ENCODE results near the gene GOLGA6D. TPM values are rescaled to one million over a fixed set of nuclear protein-coding genes. Genes with fewer than 3 reads are reported as not detected.
A peak's percentile ranks its signal among the peaks of the same experiment; 100 is the strongest.
"Not testable (repeated sequence)": the region's sequence is repeated elsewhere in the genome, so short reads cannot be mapped to it uniquely, and the experiment has no call there.

GOLGA6D gene
- total and polyA plus RNA-seq, 8 donors: 0.03 to 0.18 TPM; not detected in 6

DNA sequence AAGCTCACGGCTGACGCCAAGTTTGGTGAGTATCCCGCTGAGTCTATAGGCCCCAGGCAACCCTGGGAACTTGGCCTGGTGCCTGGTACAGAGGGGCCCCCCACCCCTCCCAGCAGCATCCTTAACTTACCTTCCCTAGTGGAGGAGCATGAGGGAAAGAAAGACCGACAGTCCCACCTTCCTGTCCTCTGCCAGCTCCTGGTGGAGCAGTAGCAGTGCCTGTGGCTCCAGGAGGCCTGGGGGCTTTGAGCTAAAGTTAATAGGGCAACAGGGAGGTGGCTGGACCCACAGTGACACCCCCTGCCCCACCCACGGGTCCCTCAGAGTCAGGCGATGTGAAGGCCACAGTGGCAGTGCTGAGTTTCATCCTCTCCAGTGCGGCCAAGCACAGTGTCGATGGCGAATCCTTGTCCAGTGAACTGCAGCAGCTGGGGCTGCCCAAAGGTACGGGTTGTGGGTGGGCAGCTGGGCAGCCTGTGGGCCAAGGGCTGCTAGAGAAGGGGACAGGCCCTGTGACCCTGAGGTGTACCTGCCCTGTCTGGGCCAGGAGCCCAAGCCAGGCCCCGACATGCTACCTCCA is 56.1 kb downstream of the GOLGA6D start:
- Histone ChIP-seq H3K27ac (no peak overlapping the region), H3K27me3 (no peaks in the 10 kb centered on the region), H3K4me1 (peaks cover 16 to 30% (median 20%) of the 10 kb centered on the region in 4 donors), H3K36me3 (peaks cover 4 to 33% (median 29%) of the 10 kb centered on the region in 4 donors), H3K9me3 (no peaks in the 10 kb centered on the region), H3K4me3 (no peak overlapping the region)
- TF ChIP-seq POLR2AphosphoS5 (IDR thresholded peaks at IDR 0.05) (no peak), POLR2A (IDR thresholded peaks at IDR 0.05) (no peak), EP300 (IDR thresholded peaks at IDR 0.05) (no peak)
- TF ChIP-seq, protein P1, sequence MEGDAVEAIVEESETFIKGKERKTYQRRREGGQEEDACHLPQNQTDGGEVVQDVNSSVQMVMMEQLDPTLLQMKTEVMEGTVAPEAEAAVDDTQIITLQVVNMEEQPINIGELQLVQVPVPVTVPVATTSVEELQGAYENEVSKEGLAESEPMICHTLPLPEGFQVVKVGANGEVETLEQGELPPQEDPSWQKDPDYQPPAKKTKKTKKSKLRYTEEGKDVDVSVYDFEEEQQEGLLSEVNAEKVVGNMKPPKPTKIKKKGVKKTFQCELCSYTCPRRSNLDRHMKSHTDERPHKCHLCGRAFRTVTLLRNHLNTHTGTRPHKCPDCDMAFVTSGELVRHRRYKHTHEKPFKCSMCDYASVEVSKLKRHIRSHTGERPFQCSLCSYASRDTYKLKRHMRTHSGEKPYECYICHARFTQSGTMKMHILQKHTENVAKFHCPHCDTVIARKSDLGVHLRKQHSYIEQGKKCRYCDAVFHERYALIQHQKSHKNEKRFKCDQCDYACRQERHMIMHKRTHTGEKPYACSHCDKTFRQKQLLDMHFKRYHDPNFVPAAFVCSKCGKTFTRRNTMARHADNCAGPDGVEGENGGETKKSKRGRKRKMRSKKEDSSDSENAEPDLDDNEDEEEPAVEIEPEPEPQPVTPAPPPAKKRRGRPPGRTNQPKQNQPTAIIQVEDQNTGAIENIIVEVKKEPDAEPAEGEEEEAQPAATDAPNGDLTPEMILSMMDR (IDR thresholded peaks at IDR 0.05): no peak
- no peak for DNase-seq
- 89 to 98% (median 95%) methylated on average over 9 to 11 of the region's 11 CpGs for WGBS, 5 donors
- intact Hi-C loops (cut with DNase I; ENCODE audit: low total_unique reads): no loop called here

DNA sequence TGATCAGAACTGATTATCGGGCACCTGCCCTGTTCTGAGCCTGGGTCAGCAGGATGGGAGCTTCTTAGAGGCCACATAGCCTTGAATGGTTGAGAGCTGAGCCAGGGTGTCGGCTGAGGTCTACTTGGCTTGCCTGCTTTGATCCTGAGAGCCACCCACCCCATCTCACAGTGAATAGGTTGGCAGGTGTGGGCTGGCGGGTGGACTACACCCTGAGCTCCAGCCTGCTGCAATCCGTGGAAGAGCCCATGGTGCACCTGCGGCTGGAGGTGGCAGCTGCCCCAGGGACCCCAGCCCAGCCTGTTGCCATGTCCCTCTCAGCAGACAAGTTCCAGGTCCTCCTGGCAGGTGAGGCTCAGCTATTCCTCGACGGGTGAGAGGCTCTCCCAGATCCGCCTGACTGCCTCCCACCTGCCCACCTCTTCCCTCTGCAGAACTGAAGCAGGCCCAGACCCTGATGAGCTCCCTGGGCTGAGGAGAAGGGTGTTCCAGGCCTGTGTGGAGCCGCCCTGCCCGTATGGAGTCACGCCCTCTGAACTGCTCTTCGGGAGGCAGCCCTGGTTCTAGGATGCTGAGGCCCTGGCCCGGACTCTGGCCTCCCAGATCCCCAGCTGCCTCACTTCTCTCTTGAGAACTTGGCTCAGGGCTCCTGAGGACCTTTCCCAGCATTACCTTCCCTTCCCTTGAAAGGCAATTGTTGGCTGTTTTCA is 57.1 kb downstream of the GOLGA6D start:
- Histone ChIP-seq H3K27me3 (no peaks in the 10 kb centered on the region), H3K27ac (no peak overlapping the region), H3K4me3 (no peak overlapping the region), H3K9me3 (no peaks in the 10 kb centered on the region), H3K36me3 (peaks cover 4 to 33% (median 29%) of the 10 kb centered on the region in 4 donors), H3K4me1 (peaks cover 17 to 40% (median 25%) of the 10 kb centered on the region in 4 donors)
- TF ChIP-seq, protein P1 (IDR thresholded peaks at IDR 0.05): no peak
- TF ChIP-seq POLR2AphosphoS5 (IDR thresholded peaks at IDR 0.05) (no peak), POLR2A (IDR thresholded peaks at IDR 0.05) (no peak), EP300 (IDR thresholded peaks at IDR 0.05) (no peak)
- DNase-seq: no peak
- 89 to 96% (median 92%) methylated on average over 10 to 13 of the region's 13 CpGs for WGBS, 5 donors
- intact Hi-C loops (cut with DNase I; ENCODE audit: low total_unique reads): no loop called here

DNA sequence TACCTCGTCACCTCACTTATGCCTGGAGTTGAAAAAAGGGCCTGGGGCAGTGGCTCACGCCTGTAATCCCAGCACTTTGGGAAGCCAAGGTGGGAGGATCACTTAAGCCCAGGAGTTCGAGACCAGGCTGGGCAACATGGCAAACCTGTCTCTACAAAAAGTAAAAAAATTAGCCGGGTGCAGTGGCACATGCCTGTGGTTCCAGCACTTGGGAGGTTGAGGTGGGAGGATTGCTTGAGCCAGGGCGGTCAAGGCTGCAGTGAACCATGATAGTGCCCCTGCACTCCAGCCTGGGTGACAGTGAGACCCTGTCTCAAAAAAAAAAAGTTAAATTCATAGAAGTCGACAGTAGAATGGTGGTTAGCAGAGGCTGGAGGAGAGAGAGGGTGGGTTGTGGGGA is 59.6 kb downstream of the GOLGA6D start:
- peaks cover 4 to 33% (median 29%) of the 10 kb centered on the region in 4 donors for H3K36me3 ChIP-seq
- H3K27me3 ChIP-seq: no peaks in the 10 kb centered on the region
- no peak for DNase-seq
- intact Hi-C loops (cut with DNase I; ENCODE audit: low total_unique reads): no loop called here
- H3K27ac ChIP-seq: no peak overlapping the region
- no peak overlapping the region for H3K4me3 ChIP-seq
- 81 to 91% (median 87%) methylated on average over 6 of the region's 6 CpGs for WGBS, 5 donors
- H3K4me1 ChIP-seq: peaks cover 6 to 37% (median 18%) of the 10 kb centered on the region in 4 donors
- no peaks in the 10 kb centered on the region for H3K9me3 ChIP-seq
- TF ChIP-seq POLR2AphosphoS5 (IDR thresholded peaks at IDR 0.05) (no peak), POLR2A (IDR thresholded peaks at IDR 0.05) (no peak), EP300 (IDR thresholded peaks at IDR 0.05) (no peak)
- TF ChIP-seq, protein P1 (IDR thresholded peaks at IDR 0.05): no peak

DNA sequence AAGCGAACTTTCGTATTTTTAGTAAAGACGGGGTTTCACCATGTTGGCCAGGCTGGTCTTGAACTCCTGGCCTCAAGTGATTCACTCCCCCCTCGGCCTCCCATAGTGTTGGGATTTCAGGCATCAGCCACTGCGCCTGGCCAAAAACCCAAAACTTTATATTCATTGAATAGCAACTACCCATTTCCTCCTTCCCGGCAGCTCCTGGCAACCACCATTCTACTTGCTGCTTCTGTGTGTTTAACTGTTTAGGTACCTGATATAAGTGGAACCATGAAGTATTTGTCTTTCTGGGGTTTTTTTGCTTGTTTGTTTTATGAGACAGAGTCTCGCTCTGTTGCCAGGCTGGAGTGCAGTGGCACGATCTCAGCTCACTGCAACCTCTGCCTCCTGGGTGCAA is 61.3 kb downstream of the GOLGA6D start:
- intact Hi-C loops (cut with DNase I; ENCODE audit: low total_unique reads); H3K27ac ChIP-seq; H3K9me3 ChIP-seq; H3K4me3 ChIP-seq: not testable (repeated sequence)
- Histone ChIP-seq H3K36me3 (peaks cover 4 to 26% (median 22%) of the 10 kb centered on the region in 4 donors), H3K27me3 (peaks cover 0 to 10% (median 0%) of the 10 kb centered on the region in 3 donors), H3K4me1 (peaks cover 13 to 44% (median 29%) of the 10 kb centered on the region in 4 donors)
- WGBS, 5 donors: 16 to 45% (median 30%) methylated on average over 8 of the region's 8 CpGs
- DNase-seq: peak in 1 of 2 donors; percentile 36

Small RNA genes within 50 kb of the gene (small RNA-seq; reads per million reads assigned to genes)
- gene AC068338.1 (0 reads per million in 4 donors), gene RN7SL327P (0 reads per million in 4 donors), gene RN7SL489P (0 reads per million in 4 donors)

Other genes with a start within 250 kb of the GOLGA6D start
- gene C15orf39, start 81.0 kb upstream of the GOLGA6D start, total RNA-seq: 10 to 100 TPM in 4 of 5 donors, 1 to 10 TPM in 1; 3.1 to 29.1 (median 15.2) TPM
- gene C15orf39, start 81.0 kb upstream of the GOLGA6D start, polyA plus RNA-seq: 1 to 10 TPM; 6.4 to 7.5 (median 7.2) TPM
- not detected for gene GOLGA6C, start 24.5 kb upstream of the GOLGA6D start, total RNA-seq
- not detected for gene GOLGA6C, start 24.5 kb upstream of the GOLGA6D start, polyA plus RNA-seq
- gene COMMD4, start 53.2 kb downstream of the GOLGA6D start, total RNA-seq: 100 to 1,000 TPM in 1 of 5 donors, 10 to 100 TPM in 4; 38.5 to 183 (median 61.7) TPM
- 100 to 1,000 TPM; 102 to 130 (median 123) TPM for gene COMMD4, start 53.2 kb downstream of the GOLGA6D start, polyA plus RNA-seq
- 100 to 1,000 TPM in 3 of 5 donors, 10 to 100 TPM in 2; 22.2 to 793 (median 111) TPM for gene NEIL1, start 64.2 kb downstream of the GOLGA6D start, total RNA-seq
- gene NEIL1, start 64.2 kb downstream of the GOLGA6D start, polyA plus RNA-seq: 10 to 100 TPM; 18.2 to 38.6 (median 23.5) TPM
- 100 to 1,000 TPM; 256 to 629 (median 539) TPM for gene MAN2C1, start 85.8 kb downstream of the GOLGA6D start, total RNA-seq
- 100 to 1,000 TPM; 103 to 143 (median 135) TPM for gene MAN2C1, start 85.8 kb downstream of the GOLGA6D start, polyA plus RNA-seq
- 10 to 100 TPM; 22.0 to 61.9 (median 39.7) TPM for gene SIN3A, start 168.9 kb downstream of the GOLGA6D start, total RNA-seq
- 10 to 100 TPM in 1 of 3 donors, 1 to 10 TPM in 2; 8.4 to 10.7 (median 9.7) TPM for gene SIN3A, start 168.9 kb downstream of the GOLGA6D start, polyA plus RNA-seq